Adrenal gland (tissue), 12 donors: ENCODE data around the gene GGA2. TPM values are rescaled to one million over a fixed set of nuclear protein-coding genes. Genes with fewer than 3 reads are reported as not detected.

Experiments used
- DNase-seq, 7 donors: peaks; one replicate each; pipeline ENCODE4 v3.0.0-alpha.2; 2019 to 2020
- H3K27ac ChIP-seq, 5 donors: fragments of 200-600 bp; sonication (generic) in 4 of 5; 1 replicate in 3 of 5; 2 replicates in 2 of 5; pipeline versions ENCODE4 v1.5.1 to v1.8.0; 2016 to 2020; ENCODE audit warnings: mild to moderate bottlenecking in 1 of 5
- H3K27me3 ChIP-seq: fragments of 200-600 bp; 2 replicates; pipeline ENCODE4 v1.8.0; 2021
- H3K36me3 ChIP-seq, 2 donors: fragments of 200-600 bp; replicated peaks in 1 of 2; 1 replicate in 1 of 2; 2 replicates in 1 of 2; pipeline versions ENCODE4 v1.5.1 to v1.8.0; 2018 to 2022
- H3K4me1 ChIP-seq, 2 donors: fragments of 200-600 bp; replicated peaks in 1 of 2; 1 replicate in 1 of 2; 2 replicates in 1 of 2; pipeline versions ENCODE4 v1.5.1 to v1.8.0; 2018 to 2021
- H3K4me3 ChIP-seq, 4 donors: fragments of 200-600 bp; sonication (generic) in 3 of 4; one replicate each; pipeline ENCODE4 v1.5.1; 2016 to 2018
- H3K9me3 ChIP-seq, 3 donors: fragments of 200-600 bp; sonication (generic) in 1 of 3; replicated peaks in 1 of 3; 1 replicate in 2 of 3; 2 replicates in 1 of 3; pipeline versions ENCODE4 v1.5.1 to v1.8.0; 2016 to 2021
- CTCF ChIP-seq, 6 experiments: fragments of 450-650 bp in 4 of 6; fragments of 200-600 bp in 2 of 6; sonication (generic) in 1 of 6; IDR thresholded peaks; 1 replicate in 5 of 6; 2 replicates in 1 of 6; pipeline versions ENCODE4 v1.5.1 to v1.8.0; 2016 to 2021; ENCODE audit warnings: antibody characterized with exemption in 6 of 6, mild to moderate bottlenecking in 2 of 6, moderate library complexity in 1 of 6
- POLR2A ChIP-seq, 2 donors: fragments of 450-650 bp; IDR thresholded peaks; one replicate each; pipeline ENCODE4 v1.6.1; 2017; ENCODE audit warnings: antibody characterized with exemption in 2 of 2, mild to moderate bottlenecking in 2 of 2, moderate library complexity in 1 of 2
- WGBS, 4 donors: extraction: QIAGEN DNeasy Blood & Tissue Kit in 2 of 4; methylation state at CpG; one replicate each; pipeline versions ENCODE4 v1.1.5 to v1.1.7; 2013 to 2017; 5-methylcytosine and 5-hydroxymethylcytosine counted together
- intact Hi-C, 2 donors: fragments of 100-400 bp; cut with DNase I; formaldehyde crosslinking; loops; one replicate each; pipeline versions ENCODE4 v1.14.1 to v1.15.0; 2022 to 2023
- polyA plus RNA-seq, 3 donors: library from polyadenylated mRNA; stranded (reverse); fragments of 200-250 nt in 2 of 3; fragments of 350-450 nt in 1 of 3; fragmentation: Illumina TruSeq in 1 of 3; extraction: RNeasy Lipid Tissue Mini Kit (QIAGEN cat#74804) in 1 of 3; gene quantifications; one replicate each; pipeline ENCODE4 v1.2.3, GENCODE V29; 2013 to 2014
- total RNA-seq, 9 donors: library from RNA; depleted of rRNA in 4 of 9; stranded (reverse); fragments of >200 nt in 4 of 9; fragments of 120-200 nt in 1 of 9; fragmentation: NEBNext Ultra II Directional in 1 of 9; extraction: Animal tissue kit (Norgen Biotek cat#: 25700) in 1 of 9; gene quantifications; one replicate each; pipeline versions ENCODE4 v1.1.0 to v1.2.4, GENCODE V29; 2013 to 2023
- donor health status: healthy with polysubstance abuse.
- donor health status: Bipolar disorder and iron deficiency.
- donor health status: DM: yes; HTN: yes; CAD: no.
- donor health status: DM: no; HTN: no; CAD: no.
- donor health status: DM: no; HTN: no; CAD: no.
- donor health status: DM: yes; HTN: yes; CAD: no.

GGA2 gene
- total and polyA plus RNA-seq, 12 donors = 37.7 to 143 (median 116) TPM

- DNase-seq = peak; percentile 99
- intact Hi-C loops = loop anchor here in 1 of 2 donors (10.0 kb wide), 1 partner anchor 52 kb away; no protein-coding TSS in a partner anchor
- peak; percentile 90 to 98 (median 96) for TF ChIP-seq CTCF (IDR thresholded peaks at IDR 0.05)
- peak in 1 of 2 donors; percentile 63 for TF ChIP-seq POLR2A (IDR thresholded peaks at IDR 0.05)
- Histone ChIP-seq H3K4me3 (peak within 1 kb of the TSS; percentile 70 to 83 (median 76)), H3K27me3 (no peaks in the 10 kb centered on the region), H3K36me3 (peaks cover 0 to 36% of the 10 kb centered on the region in 2 donors), H3K9me3 (no peaks in the 10 kb centered on the region), H3K4me1 (peaks cover 9 to 32% of the 10 kb centered on the region in 2 donors), H3K27ac (peak within 1 kb of the TSS; percentile 65 to 95 (median 85))
- WGBS, 4 donors = 2 to 11% (median 3%) methylated on average over 8 to 65 of the region's 65 CpGs
Observed at GRCh38 chr16:23556881-23557778, 46.8 kb upstream of the GGA2 start, which contains the start of the genes EARS2 and UBFD1. TSS of gene EARS2 (minus strand) at chr16:23557350. CDS start at chr16:23557343, 7 bp downstream. TSS of gene UBFD1 (plus strand) at chr16:23557727. CDS start at chr16:23557743, 16 bp downstream.

- Histone ChIP-seq H3K4me3 (no peak overlapping the region), H3K27ac (no peak overlapping the region), H3K9me3 (no peaks in the 10 kb centered on the region), H3K36me3 (peaks cover 0 to 38% of the 10 kb centered on the region in 2 donors), H3K4me1 (peaks cover 9 to 28% of the 10 kb centered on the region in 2 donors), H3K27me3 (no peaks in the 10 kb centered on the region)
- intact Hi-C loops = loop anchor here in 1 of 2 donors (10.0 kb wide), 1 partner anchor 50 kb away; no protein-coding TSS in a partner anchor
- WGBS, 4 donors = 38 to 71% (median 47%) methylated on average over 3 of the region's 3 CpGs
- no peak for TF ChIP-seq CTCF (IDR thresholded peaks at IDR 0.05)
- no peak for TF ChIP-seq POLR2A (IDR thresholded peaks at IDR 0.05)
- no peak for DNase-seq
Observed at GRCh38 chr16:23554536-23554935, 44.2 kb upstream of the GGA2 start.

GRCh38 chr16:23552161-23552560 is 41.9 kb upstream of the GGA2 start:
- H3K4me1 ChIP-seq = peaks cover 0 to 14% of the 10 kb centered on the region in 2 donors
- 69 to 86% (median 76%) methylated on average over 4 to 6 of the region's 6 CpGs for WGBS, 4 donors
- no peak for DNase-seq
- intact Hi-C loops = loop anchor here in 1 of 2 donors (10.0 kb wide), 1 partner anchor 47 kb away; no protein-coding TSS in a partner anchor
- no peaks in the 10 kb centered on the region for H3K27me3 ChIP-seq
- H3K27ac ChIP-seq = no peak overlapping the region
- H3K36me3 ChIP-seq = peaks cover 0 to 53% of the 10 kb centered on the region in 2 donors
- TF ChIP-seq CTCF (IDR thresholded peaks at IDR 0.05) (no peak), POLR2A (IDR thresholded peaks at IDR 0.05) (no peak)
- no peak overlapping the region for H3K4me3 ChIP-seq
- H3K9me3 ChIP-seq = no peaks in the 10 kb centered on the region

- intact Hi-C loops = loop anchor here in 1 of 2 donors (10.0 kb wide), 1 partner anchor 45 kb away; no protein-coding TSS in a partner anchor
- no peak overlapping the region for H3K27ac ChIP-seq
- H3K9me3 ChIP-seq = no peaks in the 10 kb centered on the region
- no peak for TF ChIP-seq CTCF (IDR thresholded peaks at IDR 0.05)
- no peak for TF ChIP-seq POLR2A (IDR thresholded peaks at IDR 0.05)
- H3K4me1 ChIP-seq = no peaks in the 10 kb centered on the region
- H3K36me3 ChIP-seq = peaks cover 0 to 73% of the 10 kb centered on the region in 2 donors
- DNase-seq = no peak
- 97 to 100% (median 98%) methylated on average over 5 of the region's 5 CpGs for WGBS, 4 donors
- H3K4me3 ChIP-seq = no peak overlapping the region
- H3K27me3 ChIP-seq = no peaks in the 10 kb centered on the region
Observed at GRCh38 chr16:23549938-23550337, 39.6 kb upstream of the GGA2 start.
